GM21717 (cell line): ENCODE measurements around the gene ELF2.
"Not testable (repeated sequence)": the region's sequence is repeated elsewhere in the genome, so short reads cannot be mapped to it uniquely, and the experiment has no call there.

Source experiments
- ATAC-seq: cut with Tn5 transposase; IDR thresholded peaks from one replicate; pipeline ENCODE4 v1.9.1; 2021; ENCODE audit warnings: mild to moderate bottlenecking, moderate library complexity; ENCODE audit not compliant: unreplicated experiment

ELF2 gene

GRCh38 chr4:139177049-139177868 is at the start of gene ELF2:
Gene ELF2 (minus strand): TSS chr4:139177218. CDS start chr4:139137701, 39,517 bp downstream.
- ATAC-seq, result peak; percentile 39

GRCh38 chr4:139223682-139224317 is 46.8 kb upstream of the ELF2 start:
- peak; percentile 53 for ATAC-seq

GRCh38 chr4:139222215-139222614 is 45.2 kb upstream of the ELF2 start:
- no peak for ATAC-seq

- ATAC-seq, result no peak
Observed at GRCh38 chr4:139221687-139222086, 44.7 kb upstream of the ELF2 start.

- no peak for ATAC-seq
Observed at GRCh38 chr4:139219450-139220055, 42.5 kb upstream of the ELF2 start.

GRCh38 chr4:139214039-139214534 is 37.1 kb upstream of the ELF2 start:
- ATAC-seq, result peak; percentile 100

- not testable (repeated sequence) for ATAC-seq
Observed at GRCh38 chr4:139213633-139214032, 36.6 kb upstream of the ELF2 start.

- ATAC-seq, result no peak
Observed at GRCh38 chr4:139212900-139213299, 35.9 kb upstream of the ELF2 start.

GRCh38 chr4:139210486-139210885 is 33.5 kb upstream of the ELF2 start:
- ATAC-seq, result no peak

GRCh38 chr4:139209470-139210063 is 32.5 kb upstream of the ELF2 start:
- ATAC-seq, result no peak

GRCh38 chr4:139208404-139208945 is 31.5 kb upstream of the ELF2 start:
- ATAC-seq, result no peak

GRCh38 chr4:139207873-139208403 is 30.9 kb upstream of the ELF2 start:
- ATAC-seq, result no peak

GRCh38 chr4:139207247-139207646 is 30.2 kb upstream of the ELF2 start:
- ATAC-seq, result no peak

GRCh38 chr4:139202991-139203390 is 26.0 kb upstream of the ELF2 start:
- no peak for ATAC-seq

GRCh38 chr4:139200506-139200905 is 23.5 kb upstream of the ELF2 start:
- no peak for ATAC-seq

GRCh38 chr4:139200102-139200501 is 23.1 kb upstream of the ELF2 start:
- no peak for ATAC-seq

- not testable (repeated sequence) for ATAC-seq
Observed at GRCh38 chr4:139197214-139197613, 20.2 kb upstream of the ELF2 start.

GRCh38 chr4:139196462-139196861 is 19.4 kb upstream of the ELF2 start:
- ATAC-seq, result no peak

- ATAC-seq, result no peak
Observed at GRCh38 chr4:139191373-139191772, 14.4 kb upstream of the ELF2 start.

GRCh38 chr4:139189972-139190371 is 13.0 kb upstream of the ELF2 start:
- no peak for ATAC-seq

- no peak for ATAC-seq
Observed at GRCh38 chr4:139189417-139189749, 12.4 kb upstream of the ELF2 start.
